Activated CD8-positive, alpha-beta memory T cell treated with anti-CD3 and anti-CD28 coated beads, Interleukin-2, amount 50 U/mL, for 24 hours (primary cell): ENCODE measurements around the gene H1-8.
"Not testable (repeated sequence)": the region's sequence is repeated elsewhere in the genome, so short reads cannot be mapped to it uniquely, and the experiment has no call there.

ENCODE experiments used
- DNase-seq: peaks from one replicate; pipeline ENCODE4 v3.0.0-alpha.2; 2020; ENCODE audit errors: extremely low read depth

Gene H1-8

GRCh38 chr3:129533406-129533805 is 9.6 kb upstream of the H1-8 start:
- DNase-seq = no peak

GRCh38 chr3:129534428-129535027 is 8.4 kb upstream of the H1-8 start:
- DNase-seq = no peak

- DNase-seq = no peak
These were observed 7.9 kb upstream of the H1-8 start for GRCh38 chr3:129535075-129535474.

- no peak for DNase-seq
These were observed 6.7 kb upstream of the H1-8 start for GRCh38 chr3:129536374-129536667.

GRCh38 chr3:129536804-129537203 is 6.2 kb upstream of the H1-8 start:
- DNase-seq = no peak

GRCh38 chr3:129539206-129539605 is 3.8 kb upstream of the H1-8 start:
- no peak for DNase-seq

- DNase-seq = no peak
These were observed 2.0 kb upstream of the H1-8 start for GRCh38 chr3:129540776-129541516.

GRCh38 chr3:129542747-129543146 is 228 bp upstream of the H1-8 start:
- no peak for DNase-seq

- DNase-seq = no peak
These were observed 1.0 kb downstream of the H1-8 start for GRCh38 chr3:129543999-129544398.

- not testable (repeated sequence) for DNase-seq
These were observed 3.0 kb downstream of the H1-8 start for GRCh38 chr3:129545951-129546350.

GRCh38 chr3:129547241-129547640 is 4.3 kb downstream of the H1-8 start:
- DNase-seq = no peak

- DNase-seq = no peak
These were observed 5.4 kb downstream of the H1-8 start for GRCh38 chr3:129548104-129548965.

GRCh38 chr3:129549006-129549800 is 6.2 kb downstream of the H1-8 start:
- DNase-seq = no peak

- DNase-seq = no peak
These were observed 6.8 kb downstream of the H1-8 start for GRCh38 chr3:129549805-129550204.

- no peak for DNase-seq
These were observed 9.5 kb downstream of the H1-8 start for GRCh38 chr3:129552287-129553050.

- DNase-seq = no peak
These were observed 10.2 kb downstream of the H1-8 start for GRCh38 chr3:129553171-129553570.

- no peak for DNase-seq
These were observed 10.7 kb downstream of the H1-8 start for GRCh38 chr3:129553719-129554118.

GRCh38 chr3:129554356-129555152 is 11.6 kb downstream of the H1-8 start:
- no peak for DNase-seq

- no peak for DNase-seq
These were observed 12.2 kb downstream of the H1-8 start for GRCh38 chr3:129555153-129555550.

- DNase-seq = no peak
These were observed 12.8 kb downstream of the H1-8 start for GRCh38 chr3:129555616-129556357.
